Measurements from ENCODE around the gene FOXP1. TPM values are rescaled to one million over a fixed set of nuclear protein-coding genes. Genes with fewer than 3 reads are reported as not detected.

FOXP1 gene
- total and polyA plus RNA-seq, 9 of the 15 experiments (the other 6 are each of a cell fraction or from before 2014, with no cell fraction given), result 7.7 to 34.5 (median 13.7) TPM

- DNase-seq (ENCODE audit: extremely low read depth in 1 of 4, low spot score in 3 of 4), result no peak
- POLR2A ChIA-PET, result interaction anchor here (1.0 kb wide), 1 partner anchor 21 kb away, joined by 3 read pairs; no protein-coding TSS in a partner anchor
- no peak overlapping the region for H3K4me3 ChIP-seq
- FAIRE-seq, result no peak
- 83% methylated on average over 5 of the region's 5 CpGs for WGBS (ENCODE audit: insufficient coverage, low coverage, missing lambda C conversion rate)
- no peaks in the 10 kb centered on the region for H3K9me3 ChIP-seq (replicated peaks; ENCODE audit: control insufficient read depth, insufficient read depth, low read depth, low read length)
- no peaks in the 10 kb centered on the region for H3K79me2 ChIP-seq (ENCODE audit: control insufficient read depth, insufficient read depth, low read length)
- intact Hi-C loops (cut with micrococcal nuclease) (no loop called here), in situ Hi-C loops (cut with MboI) (no loop called here)
- no peaks in the 10 kb centered on the region; the same call in 1 of the 2 replicates for H4K20me1 ChIP-seq (replicated peaks; ENCODE audit: control insufficient read depth, insufficient read depth, low read length)
- no peak overlapping the region for H3K9ac ChIP-seq (ENCODE audit: insufficient read depth in 1 of 2, low read depth in 2 of 2, low read length in 2 of 2)
- CTCF ChIA-PET (ENCODE audit: low intra/inter-chr PET ratio), result no interaction called here
- H3K9me1 ChIP-seq (ENCODE audit: control insufficient read depth, insufficient read depth, low read length), result no peaks in the 10 kb centered on the region
- no TSS peak for BruUV-seq (replicated peaks)
- no peaks in the 10 kb centered on the region for H3K27me3 ChIP-seq (ENCODE audit: control insufficient read depth in 2 of 2, insufficient read depth in 2 of 2, low read length in 2 of 2)
- H2AFZ ChIP-seq (ENCODE audit: low read depth, low read length), result no peak overlapping the region
- H3K4me2 ChIP-seq (ENCODE audit: insufficient read depth, low read length), result no peak overlapping the region
- ATAC-seq, result no peak
- H3K36me3 ChIP-seq (ENCODE audit: control insufficient read depth, insufficient read depth, low read length), result no peaks in the 10 kb centered on the region
- H3K4me1 ChIP-seq (replicated peaks in 1 of 2; ENCODE audit: control insufficient read depth in 2 of 2, insufficient read depth in 2 of 2, low read length in 2 of 2), result peaks cover 7 to 21% of the 10 kb centered on the region in 2 experiments; a peak in 3 of 5 replicates
- H3K27ac ChIP-seq (ENCODE audit: extremely low read depth, low read depth, low read length), result no peak overlapping the region
- TF ChIP-seq CEBPG (CRISPR knock-in tag; IDR thresholded peaks at IDR 0.05) (no peak), CEBPG (tag; conservative IDR thresholded peaks at IDR 0.05 in 1 of 2, IDR thresholded peaks at IDR 0.05 in 1 of 2) (no peak), TCF3 (CRISPR knock-in tag; IDR thresholded peaks at IDR 0.05) (no peak), ZHX1 (conservative IDR thresholded peaks at IDR 0.05; ENCODE audit: low read length) (no peak), ETV6 (IDR thresholded peaks at IDR 0.05; ENCODE audit: borderline replicate concordance in 1 of 2, low read depth in 2 of 2, low read length in 1 of 2) (no peak), ETV6 (CRISPR knock-in tag; IDR thresholded peaks at IDR 0.05; ENCODE audit: borderline replicate concordance) (no peak), RNF2 (IDR thresholded peaks at IDR 0.05) (no peak), STAT6 (CRISPR knock-in tag; IDR thresholded peaks at IDR 0.05) (no peak), ZNF274 (IDR thresholded peaks at IDR 0.05; ENCODE audit: borderline replicate concordance, low read depth, low read length) (no peak), PYGO2 (tag; IDR thresholded peaks at IDR 0.05) (no peak), TCFL5 (CRISPR knock-in tag; conservative IDR thresholded peaks at IDR 0.05) (no peak), ZBTB17 (CRISPR knock-in tag; IDR thresholded peaks at IDR 0.05) (no peak), PCBP1 (IDR thresholded peaks at IDR 0.05; ENCODE audit: low read depth, low read length, poor library complexity, severe bottlenecking) (no peak), TBL1XR1 (IDR thresholded peaks at IDR 0.05; ENCODE audit: low read length in 2 of 2) (no peak), NR2F6 (CRISPR knock-in tag; IDR thresholded peaks at IDR 0.05) (no peak), BRF1 (IDR thresholded peaks at IDR 0.05; ENCODE audit: borderline replicate concordance, extremely low read depth, insufficient read length) (no peak), MIER1 (IDR thresholded peaks at IDR 0.05; ENCODE audit: low read depth) (no peak), CBFA2T2 (conservative IDR thresholded peaks at IDR 0.05) (no peak)
Measured at GRCh38 chr3:71268462-71268999, 315.0 kb downstream of the FOXP1 start.
